ENCODE results near the gene PGM1. TPM values are rescaled to one million over a fixed set of nuclear protein-coding genes. Genes with fewer than 3 reads are reported as not detected.

Gene PGM1
- total RNA-seq, 1 experiment from 2014 or later: 101 TPM

GRCh38 chr1:63671514-63671913, 78.3 kb downstream of the PGM1 start:
- Histone ChIP-seq H3K79me2 (ENCODE audit: low read depth) (no peaks in the 10 kb centered on the region), H3K27me3 (ENCODE audit: insufficient read depth, low read depth) (no peaks in the 10 kb centered on the region), H3K9me2 (ENCODE audit: insufficient read depth) (no peaks in the 10 kb centered on the region), H3K9me3 (ENCODE audit: insufficient read depth, low read depth) (peaks cover under 1% of the 10 kb centered on the region; the same call in 1 of the 2 replicates), H3K36me3 (ENCODE audit: low read depth) (no peaks in the 10 kb centered on the region), H3F3A (ENCODE audit: insufficient read depth, low read depth) (0 out of 2 replicates have a peak, but pooled peaks cover 5% of the 10 kb centered on the region), H3K4me3 (no peak overlapping the region), H2AFZ (no peak overlapping the region), H3K27ac (no peak overlapping the region), H3K4me1 (replicated peaks; ENCODE audit: insufficient read depth) (peaks cover 13% of the 10 kb centered on the region), H3K4me2 (no peak overlapping the region), H4K20me1 (ENCODE audit: insufficient read depth) (no peaks in the 10 kb centered on the region)
- CTCF ChIA-PET: no interaction called here
- no peak for DNase-seq
- no TSS peak for BruUV-seq (replicated peaks)
- POLR2A ChIA-PET (ENCODE audit: unreplicated experiment): no interaction called here
- no peak for TF ChIP-seq EZH2 (IDR thresholded peaks at IDR 0.05; ENCODE audit: low read depth)
- no peak for TF ChIP-seq CTCF (conservative IDR thresholded peaks at IDR 0.05)
- intact Hi-C loops (cut with micrococcal nuclease; ENCODE audit: unreplicated experiment): loop anchor here (5.0 kb wide), 1 partner anchor 466 kb away; no protein-coding TSS in a partner anchor

GRCh38 chr1:63674238-63674864, 81.1 kb downstream of the PGM1 start:
- no peaks in the 10 kb centered on the region for H3K27me3 ChIP-seq (ENCODE audit: insufficient read depth, low read depth)
- no peaks in the 10 kb centered on the region for H3K36me3 ChIP-seq (ENCODE audit: low read depth)
- no peaks in the 10 kb centered on the region for H3F3A ChIP-seq (ENCODE audit: insufficient read depth, low read depth)
- no peaks in the 10 kb centered on the region; the same call in 1 of the 2 replicates for H3K9me3 ChIP-seq (ENCODE audit: insufficient read depth, low read depth)
- H3K79me2 ChIP-seq (ENCODE audit: low read depth): no peaks in the 10 kb centered on the region
- intact Hi-C loops (cut with micrococcal nuclease; ENCODE audit: unreplicated experiment): loop anchor here (1.0 to 5.0 kb wide), 3 partner anchors 58 to 569 kb away; no protein-coding TSS in a partner anchor
- H3K4me3 ChIP-seq: no peak overlapping the region
- no TSS peak for BruUV-seq (replicated peaks)
- ChIA-PET POLR2A (ENCODE audit: unreplicated experiment) (interaction anchor here (0.6 kb wide), 2 partner anchors 17 to 104 kb away, joined by 4 to 5 read pairs; no protein-coding TSS in a partner anchor), CTCF (interaction anchor here (0.6 to 1.3 kb wide), 10 partner anchors 12 to 574 kb away, joined by 3 to 13 read pairs (median 7); partner anchors contain the start of genes EFCAB7, ITGB3BP and ROR1)
- H3K9me2 ChIP-seq (ENCODE audit: insufficient read depth): no peaks in the 10 kb centered on the region
- peak overlapping the region; percentile 38; the same call in 1 of the 2 replicates for H3K4me2 ChIP-seq
- no peaks in the 10 kb centered on the region for H4K20me1 ChIP-seq (ENCODE audit: insufficient read depth)
- H3K27ac ChIP-seq: peak overlapping the region; percentile 41; the same call in 1 of the 2 replicates
- no peak for TF ChIP-seq EZH2 (IDR thresholded peaks at IDR 0.05; ENCODE audit: low read depth)
- TF ChIP-seq CTCF (conservative IDR thresholded peaks at IDR 0.05): peak; percentile 82
- peak; percentile 83 to 95 for DNase-seq
- H3K4me1 ChIP-seq (replicated peaks; ENCODE audit: insufficient read depth): peaks cover 13% of the 10 kb centered on the region
- no peak overlapping the region for H2AFZ ChIP-seq

- Histone ChIP-seq H3K27ac (0 out of 2 replicates have a peak overlapping the region, but pooled peaks have one; percentile 11), H3K9me2 (ENCODE audit: insufficient read depth) (no peaks in the 10 kb centered on the region), H3K4me1 (replicated peaks; ENCODE audit: insufficient read depth) (peaks cover 13% of the 10 kb centered on the region), H4K20me1 (ENCODE audit: insufficient read depth) (no peaks in the 10 kb centered on the region), H3F3A (ENCODE audit: insufficient read depth, low read depth) (no peaks in the 10 kb centered on the region), H3K79me2 (ENCODE audit: low read depth) (no peaks in the 10 kb centered on the region), H3K9me3 (ENCODE audit: insufficient read depth, low read depth) (peaks cover 3% of the 10 kb centered on the region; the same call in 1 of the 2 replicates), H3K4me2 (peak overlapping the region; percentile 38; the same call in 1 of the 2 replicates), H3K36me3 (ENCODE audit: low read depth) (no peaks in the 10 kb centered on the region), H3K27me3 (ENCODE audit: insufficient read depth, low read depth) (no peaks in the 10 kb centered on the region), H3K4me3 (no peak overlapping the region), H2AFZ (no peak overlapping the region)
- ChIA-PET POLR2A (ENCODE audit: unreplicated experiment) (interaction anchor here (0.6 kb wide), 1 partner anchor 17 kb away, joined by 5 read pairs; no protein-coding TSS in a partner anchor), CTCF (interaction anchor here (0.6 to 1.3 kb wide), 11 partner anchors 13 to 574 kb away, joined by 3 to 13 read pairs (median 7); partner anchors contain the start of genes EFCAB7, ITGB3BP and ROR1)
- TF ChIP-seq EZH2 (IDR thresholded peaks at IDR 0.05; ENCODE audit: low read depth) (no peak), CTCF (conservative IDR thresholded peaks at IDR 0.05) (no peak)
- intact Hi-C loops (cut with micrococcal nuclease; ENCODE audit: unreplicated experiment): loop anchor here (1.0 to 5.0 kb wide), 3 partner anchors 59 to 568 kb away; no protein-coding TSS in a partner anchor
- BruUV-seq (replicated peaks): no TSS peak
- no peak for DNase-seq
These were observed 81.7 kb downstream of the PGM1 start for GRCh38 chr1:63674865-63675419.
